Colonic mucosa (tissue), 4 donors: ENCODE measurements around the gene BNIP5. TPM values are rescaled to one million over a fixed set of nuclear protein-coding genes. Genes with fewer than 3 reads are reported as not detected.

ENCODE experiments used
- DNase-seq: peaks from one replicate; pipeline ENCODE4 v3.0.0-alpha.2; 2020
- H3K27ac ChIP-seq: fragments of 200-600 bp; one replicate; pipeline ENCODE4 v1.8.0; 2021
- H3K27me3 ChIP-seq: fragments of 200-600 bp; one replicate; pipeline ENCODE4 v1.8.0; 2021
- H3K36me3 ChIP-seq: fragments of 200-600 bp; one replicate; pipeline ENCODE4 v1.8.0; 2021
- H3K4me1 ChIP-seq: fragments of 200-600 bp; one replicate; pipeline ENCODE4 v1.8.0; 2021; ENCODE audit warnings: mild to moderate bottlenecking
- H3K4me3 ChIP-seq: fragments of 200-600 bp; one replicate; pipeline ENCODE4 v1.8.0; 2021
- H3K9ac ChIP-seq, 2 donors: one replicate each; pipeline ENCODE4 v1.7.0; 2013; ENCODE audit warnings: control low read depth in 2 of 2, low read depth in 2 of 2, low read length in 2 of 2
- H3K9me3 ChIP-seq: fragments of 200-600 bp; one replicate; pipeline ENCODE4 v1.8.0; 2021
- intact Hi-C: fragments of 100-400 bp; cut with DNase I; formaldehyde crosslinking; loops from one replicate; pipeline ENCODE4 v1.14.1; 2022
- total RNA-seq, 2 donors: library from RNA; stranded (reverse); fragmentation: NEBNext Ultra II Directional in 1 of 2; extraction: Animal tissue kit (Norgen Biotek cat#: 25700) in 1 of 2; gene quantifications; one replicate each; pipeline ENCODE4 v1.2.1, GENCODE V29; 2021
- TF ChIP-seq, protein P1 (sequence below): fragments of 200-600 bp; IDR thresholded peaks from one replicate; pipeline ENCODE4 v1.8.0; 2022; ENCODE audit warnings: antibody characterized with exemption, mild to moderate bottlenecking
- donor health status: healthy.
- donor health status: DM: no; HTN: no; CAD: no.
- donor health status: DM: no; HTN: no; CAD: no.

The BNIP5 gene
- total RNA-seq, 2 donors from 2014 or later, result 4.7 to 7.8 TPM

DNA sequence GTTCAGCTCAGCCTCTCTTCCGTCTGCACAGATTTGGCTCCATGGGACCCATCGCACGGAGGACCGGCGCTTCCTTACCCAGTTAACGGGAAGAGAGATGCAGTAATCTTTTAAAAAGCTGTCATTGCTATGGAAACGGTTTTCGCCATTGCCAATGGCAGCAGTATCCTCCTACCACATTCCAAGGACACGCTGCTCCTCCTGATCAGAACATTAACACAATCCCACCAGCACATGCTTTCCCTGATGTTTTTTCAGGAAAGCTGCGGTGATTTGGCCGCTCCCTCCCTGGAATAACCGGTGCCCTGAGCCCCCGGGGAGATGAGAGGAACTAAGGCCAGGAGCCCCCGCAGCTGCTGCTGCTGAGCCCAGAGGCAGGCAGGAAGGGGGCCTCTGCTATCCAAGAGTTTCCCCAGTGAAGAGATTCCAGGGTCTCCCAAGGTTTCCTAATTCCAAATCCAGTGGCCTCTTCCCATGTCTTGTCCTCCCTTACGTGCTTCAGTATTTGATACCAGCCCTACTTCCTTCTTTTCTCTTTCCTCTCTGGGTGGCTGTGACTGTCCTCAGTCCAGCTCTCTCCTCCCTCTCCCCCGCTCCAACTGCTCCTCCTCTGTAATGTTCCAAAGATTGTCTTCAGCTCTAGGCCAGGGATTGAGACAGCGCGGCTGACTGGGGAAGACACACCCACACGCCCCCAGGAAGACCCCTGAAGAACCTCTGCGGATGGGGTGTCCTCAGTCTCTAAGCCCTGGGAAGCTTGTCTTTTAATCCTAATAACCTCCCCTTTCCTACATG, 2.6 kb downstream of the BNIP5 start:
- TF ChIP-seq, protein P1, sequence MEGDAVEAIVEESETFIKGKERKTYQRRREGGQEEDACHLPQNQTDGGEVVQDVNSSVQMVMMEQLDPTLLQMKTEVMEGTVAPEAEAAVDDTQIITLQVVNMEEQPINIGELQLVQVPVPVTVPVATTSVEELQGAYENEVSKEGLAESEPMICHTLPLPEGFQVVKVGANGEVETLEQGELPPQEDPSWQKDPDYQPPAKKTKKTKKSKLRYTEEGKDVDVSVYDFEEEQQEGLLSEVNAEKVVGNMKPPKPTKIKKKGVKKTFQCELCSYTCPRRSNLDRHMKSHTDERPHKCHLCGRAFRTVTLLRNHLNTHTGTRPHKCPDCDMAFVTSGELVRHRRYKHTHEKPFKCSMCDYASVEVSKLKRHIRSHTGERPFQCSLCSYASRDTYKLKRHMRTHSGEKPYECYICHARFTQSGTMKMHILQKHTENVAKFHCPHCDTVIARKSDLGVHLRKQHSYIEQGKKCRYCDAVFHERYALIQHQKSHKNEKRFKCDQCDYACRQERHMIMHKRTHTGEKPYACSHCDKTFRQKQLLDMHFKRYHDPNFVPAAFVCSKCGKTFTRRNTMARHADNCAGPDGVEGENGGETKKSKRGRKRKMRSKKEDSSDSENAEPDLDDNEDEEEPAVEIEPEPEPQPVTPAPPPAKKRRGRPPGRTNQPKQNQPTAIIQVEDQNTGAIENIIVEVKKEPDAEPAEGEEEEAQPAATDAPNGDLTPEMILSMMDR, result no peak
- Histone ChIP-seq H3K27ac (peak overlapping the region; percentile 89), H3K4me3 (no peak overlapping the region), H3K9ac (peak overlapping the region; percentile 15 to 77), H3K27me3 (no peaks in the 10 kb centered on the region), H3K36me3 (no peaks in the 10 kb centered on the region), H3K9me3 (no peaks in the 10 kb centered on the region), H3K4me1 (peaks cover under 1% of the 10 kb centered on the region)
- intact Hi-C loops, result no loop called here
- DNase-seq, result peak; percentile 48

- Histone ChIP-seq H3K9ac (peak overlapping the region in 1 of 2 donors; percentile 77), H3K36me3 (no peaks in the 10 kb centered on the region), H3K27ac (peak overlapping the region; percentile 89), H3K4me1 (no peaks in the 10 kb centered on the region), H3K27me3 (no peaks in the 10 kb centered on the region), H3K4me3 (no peak overlapping the region), H3K9me3 (no peaks in the 10 kb centered on the region)
- TF ChIP-seq, protein P1, result no peak
- no peak for DNase-seq
- intact Hi-C loops, result no loop called here
These were observed 3.4 kb downstream of the BNIP5 start for GRCh38 chr6:36333171-36333895.

GRCh38 chr6:36331381-36331780, 5.3 kb downstream of the BNIP5 start:
- TF ChIP-seq, protein P1, result no peak
- Histone ChIP-seq H3K9me3 (no peaks in the 10 kb centered on the region), H3K36me3 (no peaks in the 10 kb centered on the region), H3K4me1 (no peaks in the 10 kb centered on the region), H3K4me3 (no peak overlapping the region), H3K9ac (no peak overlapping the region), H3K27me3 (no peaks in the 10 kb centered on the region), H3K27ac (no peak overlapping the region)
- intact Hi-C loops, result no loop called here
- no peak for DNase-seq

- H3K27me3 ChIP-seq, result no peaks in the 10 kb centered on the region
- TF ChIP-seq, protein P1, result no peak
- H3K4me3 ChIP-seq, result no peak overlapping the region
- no peak overlapping the region for H3K27ac ChIP-seq
- H3K36me3 ChIP-seq, result no peaks in the 10 kb centered on the region
- no peak for DNase-seq
- intact Hi-C loops, result no loop called here
- H3K9me3 ChIP-seq, result no peaks in the 10 kb centered on the region
- H3K4me1 ChIP-seq, result no peaks in the 10 kb centered on the region
- H3K9ac ChIP-seq, result no peak overlapping the region
These were observed 6.3 kb downstream of the BNIP5 start for GRCh38 chr6:36330366-36330765.

- Histone ChIP-seq H3K36me3 (no peaks in the 10 kb centered on the region), H3K9me3 (no peaks in the 10 kb centered on the region), H3K27ac (no peak overlapping the region), H3K4me1 (no peaks in the 10 kb centered on the region), H3K9ac (no peak overlapping the region), H3K4me3 (no peak overlapping the region), H3K27me3 (no peaks in the 10 kb centered on the region)
- TF ChIP-seq, protein P1, result no peak
- intact Hi-C loops, result no loop called here
- DNase-seq, result no peak
These were observed 6.8 kb downstream of the BNIP5 start for GRCh38 chr6:36329798-36330291.
